Smooth muscle cell of the brain vasculature (primary cell): ENCODE measurements around the gene RIT2.

Experiments
- DNase-seq: peaks from one replicate; pipeline ENCODE4 v3.0.0-alpha.2; 2012; ENCODE audit warnings: low read depth, low spot score

The RIT2 gene

GRCh38 chr18:43012951-43013350, 102.5 kb downstream of the RIT2 start:
- DNase-seq = no peak

GRCh38 chr18:43010611-43011010, 104.9 kb downstream of the RIT2 start:
- DNase-seq = no peak

GRCh38 chr18:43009674-43010073, 105.8 kb downstream of the RIT2 start:
- no peak for DNase-seq

GRCh38 chr18:43007365-43007764, 108.1 kb downstream of the RIT2 start:
- no peak for DNase-seq

- no peak for DNase-seq
Observed at GRCh38 chr18:43004421-43004820, 111.1 kb downstream of the RIT2 start.

GRCh38 chr18:43001821-43002220, 113.7 kb downstream of the RIT2 start:
- no peak for DNase-seq

GRCh38 chr18:42996824-42997223, 118.7 kb downstream of the RIT2 start:
- no peak for DNase-seq

GRCh38 chr18:42980426-42980825, 135.1 kb downstream of the RIT2 start:
- DNase-seq = no peak

GRCh38 chr18:42977982-42978637, 137.4 kb downstream of the RIT2 start:
- DNase-seq = no peak

GRCh38 chr18:42976869-42977590, 138.5 kb downstream of the RIT2 start:
- no peak for DNase-seq

- DNase-seq = no peak
Observed at GRCh38 chr18:42969366-42969765, 146.1 kb downstream of the RIT2 start.

GRCh38 chr18:42961298-42961697, 154.2 kb downstream of the RIT2 start:
- no peak for DNase-seq

- no peak for DNase-seq
Observed at GRCh38 chr18:42959528-42959927, 156.0 kb downstream of the RIT2 start.

GRCh38 chr18:42958353-42958752, 157.1 kb downstream of the RIT2 start:
- DNase-seq = no peak

GRCh38 chr18:42956287-42956686, 159.2 kb downstream of the RIT2 start:
- DNase-seq = no peak

GRCh38 chr18:42954887-42955286, 160.6 kb downstream of the RIT2 start:
- DNase-seq = no peak

GRCh38 chr18:42953306-42953705, 162.2 kb downstream of the RIT2 start:
- DNase-seq = no peak

GRCh38 chr18:42950732-42951131, 164.8 kb downstream of the RIT2 start:
- no peak for DNase-seq

- DNase-seq = no peak
Observed at GRCh38 chr18:42948831-42949230, 166.7 kb downstream of the RIT2 start.

GRCh38 chr18:42941860-42942259, 173.6 kb downstream of the RIT2 start:
- no peak for DNase-seq

- no peak for DNase-seq
Observed at GRCh38 chr18:42941021-42941420, 174.5 kb downstream of the RIT2 start.

- DNase-seq = no peak
Observed at GRCh38 chr18:42937436-42937835, 178.0 kb downstream of the RIT2 start.

- DNase-seq = no peak
Observed at GRCh38 chr18:42936289-42936688, 179.2 kb downstream of the RIT2 start.
